SU-DHL-6 (cell line): Measurements from ENCODE around the gene HPS5.

Source experiments
- EZH2phosphoT487 ChIP-seq: fragments of 200-600 bp; sonication (generic), shearing (Covaris generic); conservative IDR thresholded peaks from 2 replicates; pipeline ENCODE4 v1.6.1; 2018; ENCODE audit warnings: mild to moderate bottlenecking, antibody characterized with exemption, low read length, moderate library complexity, mixed read lengths
- TF ChIP-seq, protein P1 (sequence below): fragments of 200-600 bp; sonication (generic); IDR thresholded peaks from one replicate; pipeline ENCODE4 v1.5.1; 2017; ENCODE audit warnings: antibody characterized with exemption, mild to moderate bottlenecking, low read length, moderate library complexity; ENCODE audit not compliant: insufficient read depth, poor library complexity, severe bottlenecking

DNA sequence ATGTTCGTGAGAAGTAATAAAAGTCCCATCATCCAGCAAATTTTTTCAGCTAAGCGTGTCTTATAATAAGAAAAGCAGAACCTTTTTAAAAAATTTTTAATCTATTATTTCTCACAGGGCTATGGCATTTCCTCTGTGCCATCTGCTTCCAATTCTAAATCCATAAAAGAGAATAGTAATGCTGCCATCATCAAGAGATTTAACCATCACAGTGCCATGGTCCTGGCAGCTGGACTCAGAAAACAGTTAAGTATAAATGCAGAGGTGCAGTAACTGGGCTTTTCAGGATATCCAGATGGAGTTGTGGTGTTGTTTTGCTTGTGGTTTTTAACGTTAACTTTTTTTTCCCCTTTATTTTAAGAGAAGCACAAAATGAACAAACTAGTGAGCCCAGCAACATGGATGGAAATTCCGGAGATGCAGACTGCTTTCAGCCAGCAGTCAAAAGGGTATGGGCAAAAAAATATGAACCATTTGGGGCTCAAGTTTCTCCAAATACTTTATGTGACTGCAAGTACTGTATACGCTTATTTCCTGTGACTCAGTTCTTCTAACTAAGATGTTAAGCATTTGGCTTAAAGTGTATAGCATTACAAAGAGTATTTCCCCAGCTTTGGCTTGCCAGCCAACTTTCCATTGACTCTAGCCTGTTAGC, 25.7 kb upstream of the HPS5 start:
- TF ChIP-seq, protein P1, sequence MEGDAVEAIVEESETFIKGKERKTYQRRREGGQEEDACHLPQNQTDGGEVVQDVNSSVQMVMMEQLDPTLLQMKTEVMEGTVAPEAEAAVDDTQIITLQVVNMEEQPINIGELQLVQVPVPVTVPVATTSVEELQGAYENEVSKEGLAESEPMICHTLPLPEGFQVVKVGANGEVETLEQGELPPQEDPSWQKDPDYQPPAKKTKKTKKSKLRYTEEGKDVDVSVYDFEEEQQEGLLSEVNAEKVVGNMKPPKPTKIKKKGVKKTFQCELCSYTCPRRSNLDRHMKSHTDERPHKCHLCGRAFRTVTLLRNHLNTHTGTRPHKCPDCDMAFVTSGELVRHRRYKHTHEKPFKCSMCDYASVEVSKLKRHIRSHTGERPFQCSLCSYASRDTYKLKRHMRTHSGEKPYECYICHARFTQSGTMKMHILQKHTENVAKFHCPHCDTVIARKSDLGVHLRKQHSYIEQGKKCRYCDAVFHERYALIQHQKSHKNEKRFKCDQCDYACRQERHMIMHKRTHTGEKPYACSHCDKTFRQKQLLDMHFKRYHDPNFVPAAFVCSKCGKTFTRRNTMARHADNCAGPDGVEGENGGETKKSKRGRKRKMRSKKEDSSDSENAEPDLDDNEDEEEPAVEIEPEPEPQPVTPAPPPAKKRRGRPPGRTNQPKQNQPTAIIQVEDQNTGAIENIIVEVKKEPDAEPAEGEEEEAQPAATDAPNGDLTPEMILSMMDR, result no peak
- TF ChIP-seq EZH2phosphoT487, result no peak
